SU-DHL-6 (cell line): ENCODE measurements around the gene MADD.
"Not testable (repeated sequence)": the region's sequence is repeated elsewhere in the genome, so short reads cannot be mapped to it uniquely, and the experiment has no call there.

ENCODE experiments used
- H2AFZ ChIP-seq: fragments of 200-600 bp; sonication (generic); 2 replicates; pipeline ENCODE4 v1.6.1; 2014; ENCODE audit warnings: low read depth, mild to moderate bottlenecking, moderate library complexity, mixed read lengths, antibody characterized with exemption, low read length; ENCODE audit not compliant: severe bottlenecking
- H3F3A ChIP-seq: fragments of 200-600 bp; shearing (Covaris generic); 2 replicates; pipeline ENCODE4 v1.6.0; 2016; ENCODE audit warnings: antibody characterized with exemption, mild to moderate bottlenecking; ENCODE audit not compliant: insufficient read depth
- H3K27ac ChIP-seq: fragments of 200-600 bp; sonication (generic); 2 replicates; pipeline ENCODE4 v1.5.1; 2016; ENCODE audit warnings: low read depth, mild to moderate bottlenecking, low read length, moderate library complexity, mixed read lengths
- H3K27me3 ChIP-seq: fragments of 200-600 bp; sonication (generic), shearing (Covaris generic); 2 replicates; pipeline ENCODE4 v1.6.0; 2014; ENCODE audit warnings: mild to moderate bottlenecking, low read length
- H3K36me3 ChIP-seq: fragments of 200-600 bp; sonication (generic); 2 replicates; pipeline ENCODE4 v1.6.1; 2014; ENCODE audit warnings: mild to moderate bottlenecking, low read length, mixed read lengths
- H3K4me2 ChIP-seq: fragments of 300-600, 200-600 bp; shearing (Covaris generic), sonication (generic); 2 replicates; pipeline ENCODE4 v1.6.0; 2014; ENCODE audit warnings: low read length, low read depth, mild to moderate bottlenecking; ENCODE audit not compliant: poor library complexity, severe bottlenecking
- H3K4me3 ChIP-seq: fragments of 200-600 bp; sonication (generic); 2 replicates; pipeline ENCODE4 v1.5.1; 2014; ENCODE audit warnings: antibody characterized with exemption, low read length, mild to moderate bottlenecking, mixed read lengths; ENCODE audit not compliant: insufficient read depth, poor library complexity, severe bottlenecking
- H3K79me2 ChIP-seq: fragments of 200-600 bp; sonication (generic); 2 replicates; pipeline ENCODE4 v1.6.1; 2014; ENCODE audit warnings: mild to moderate bottlenecking, low read length, moderate library complexity; ENCODE audit not compliant: insufficient read depth
- H3K9ac ChIP-seq: fragments of 200-600 bp; sonication (generic); 2 replicates; pipeline ENCODE4 v1.7.0; 2014; ENCODE audit warnings: mild to moderate bottlenecking, low read length
- H3K9me2 ChIP-seq: fragments of 200-600 bp; sonication (generic); replicated peaks from 2 replicates; pipeline ENCODE4 v1.6.1; 2014; ENCODE audit warnings: low read length; ENCODE audit not compliant: insufficient read depth
- H3K9me3 ChIP-seq: fragments of 200-600 bp; sonication (generic); 2 replicates; pipeline ENCODE4 v1.6.1; 2014; ENCODE audit warnings: low read length, mixed read lengths; ENCODE audit not compliant: insufficient read depth
- H4K20me1 ChIP-seq: fragments of 200-600 bp; sonication (generic); 2 replicates; pipeline ENCODE4 v1.6.1; 2014; ENCODE audit warnings: low read depth, mild to moderate bottlenecking, antibody characterized with exemption, low read length, moderate library complexity, mixed read lengths
- EZH2phosphoT487 ChIP-seq: fragments of 200-600 bp; sonication (generic), shearing (Covaris generic); conservative IDR thresholded peaks from 2 replicates; pipeline ENCODE4 v1.6.1; 2018; ENCODE audit warnings: mild to moderate bottlenecking, antibody characterized with exemption, low read length, moderate library complexity, mixed read lengths
- TF ChIP-seq, protein P1 (sequence below): fragments of 200-600 bp; sonication (generic); IDR thresholded peaks from one replicate; pipeline ENCODE4 v1.5.1; 2017; ENCODE audit warnings: antibody characterized with exemption, mild to moderate bottlenecking, low read length, moderate library complexity; ENCODE audit not compliant: insufficient read depth, poor library complexity, severe bottlenecking

Gene MADD

DNA sequence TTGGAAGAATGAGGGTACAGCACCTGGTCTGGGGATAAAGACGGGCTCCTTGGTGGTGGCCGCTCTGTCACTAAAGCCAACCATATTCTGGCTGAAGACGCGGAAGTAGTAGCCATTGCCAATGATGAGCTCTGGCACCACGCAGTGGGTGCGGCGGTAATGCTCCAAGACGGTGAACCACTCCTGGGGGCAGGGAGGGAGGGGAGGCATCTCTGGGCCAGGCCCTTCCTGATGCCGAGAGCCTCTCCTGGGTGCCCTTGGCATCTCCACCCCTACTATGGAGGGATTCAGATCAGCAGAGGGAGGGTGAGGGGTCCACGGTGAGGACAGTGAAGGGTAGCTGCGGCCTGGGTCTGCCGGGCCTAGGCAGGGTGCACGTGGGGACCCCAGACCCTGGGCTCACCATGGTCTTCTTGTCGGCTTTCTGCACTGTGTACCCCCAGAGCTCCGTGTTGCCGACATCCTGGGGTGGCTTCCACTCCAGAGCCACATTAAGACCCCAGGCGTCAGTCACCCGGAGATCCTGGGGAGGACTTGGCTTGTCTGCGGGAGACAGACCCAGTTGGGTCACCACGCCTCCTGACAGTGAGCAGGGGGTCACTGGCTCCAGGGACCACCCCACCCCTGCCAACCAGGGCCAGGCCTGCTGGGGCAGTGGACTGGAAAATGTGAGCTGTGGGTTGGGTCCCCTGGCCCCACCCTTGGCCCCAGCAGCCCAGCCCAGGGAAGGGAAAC lies 63.0 kb downstream of the MADD start:
- no peaks in the 10 kb centered on the region for H3F3A ChIP-seq
- no peaks in the 10 kb centered on the region for H3K9me2 ChIP-seq
- H3K36me3 ChIP-seq: no peaks in the 10 kb centered on the region
- no peaks in the 10 kb centered on the region for H4K20me1 ChIP-seq
- H3K9me3 ChIP-seq: no peaks in the 10 kb centered on the region
- no peak overlapping the region for H3K4me2 ChIP-seq
- TF ChIP-seq, protein P1, sequence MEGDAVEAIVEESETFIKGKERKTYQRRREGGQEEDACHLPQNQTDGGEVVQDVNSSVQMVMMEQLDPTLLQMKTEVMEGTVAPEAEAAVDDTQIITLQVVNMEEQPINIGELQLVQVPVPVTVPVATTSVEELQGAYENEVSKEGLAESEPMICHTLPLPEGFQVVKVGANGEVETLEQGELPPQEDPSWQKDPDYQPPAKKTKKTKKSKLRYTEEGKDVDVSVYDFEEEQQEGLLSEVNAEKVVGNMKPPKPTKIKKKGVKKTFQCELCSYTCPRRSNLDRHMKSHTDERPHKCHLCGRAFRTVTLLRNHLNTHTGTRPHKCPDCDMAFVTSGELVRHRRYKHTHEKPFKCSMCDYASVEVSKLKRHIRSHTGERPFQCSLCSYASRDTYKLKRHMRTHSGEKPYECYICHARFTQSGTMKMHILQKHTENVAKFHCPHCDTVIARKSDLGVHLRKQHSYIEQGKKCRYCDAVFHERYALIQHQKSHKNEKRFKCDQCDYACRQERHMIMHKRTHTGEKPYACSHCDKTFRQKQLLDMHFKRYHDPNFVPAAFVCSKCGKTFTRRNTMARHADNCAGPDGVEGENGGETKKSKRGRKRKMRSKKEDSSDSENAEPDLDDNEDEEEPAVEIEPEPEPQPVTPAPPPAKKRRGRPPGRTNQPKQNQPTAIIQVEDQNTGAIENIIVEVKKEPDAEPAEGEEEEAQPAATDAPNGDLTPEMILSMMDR: no peak
- no peak for TF ChIP-seq EZH2phosphoT487
- H3K27me3 ChIP-seq: no peaks in the 10 kb centered on the region
- no peak overlapping the region for H3K9ac ChIP-seq
- no peak overlapping the region for H3K4me3 ChIP-seq
- no peaks in the 10 kb centered on the region for H3K79me2 ChIP-seq
- H2AFZ ChIP-seq: no peak overlapping the region
- H3K27ac ChIP-seq: no peak overlapping the region

DNA sequence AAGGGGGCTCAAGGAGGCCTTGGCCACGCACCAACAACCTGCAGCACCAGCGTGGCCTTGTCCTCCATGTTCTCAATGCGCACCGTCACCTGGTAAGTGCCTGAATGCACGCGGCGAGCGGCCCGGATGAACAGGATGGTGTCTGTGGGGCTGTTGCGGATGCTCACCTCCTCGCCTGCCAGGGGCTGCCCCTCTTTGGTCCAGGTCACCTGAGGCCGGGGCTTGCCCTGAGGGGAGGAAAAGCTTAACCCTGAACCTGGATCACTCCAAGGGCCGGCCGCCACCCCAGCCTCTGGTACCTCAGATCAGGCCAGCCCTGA lies 63.6 kb downstream of the MADD start:
- no peak overlapping the region for H3K27ac ChIP-seq
- no peaks in the 10 kb centered on the region for H3K9me3 ChIP-seq
- no peak overlapping the region for H3K4me2 ChIP-seq
- no peak overlapping the region for H3K4me3 ChIP-seq
- no peaks in the 10 kb centered on the region for H3F3A ChIP-seq
- TF ChIP-seq EZH2phosphoT487: no peak
- TF ChIP-seq, protein P1: no peak
- no peaks in the 10 kb centered on the region for H3K79me2 ChIP-seq
- no peaks in the 10 kb centered on the region for H3K27me3 ChIP-seq
- H3K9me2 ChIP-seq: no peaks in the 10 kb centered on the region
- H3K36me3 ChIP-seq: no peaks in the 10 kb centered on the region
- no peak overlapping the region for H3K9ac ChIP-seq
- H4K20me1 ChIP-seq: no peaks in the 10 kb centered on the region
- H2AFZ ChIP-seq: no peak overlapping the region

DNA sequence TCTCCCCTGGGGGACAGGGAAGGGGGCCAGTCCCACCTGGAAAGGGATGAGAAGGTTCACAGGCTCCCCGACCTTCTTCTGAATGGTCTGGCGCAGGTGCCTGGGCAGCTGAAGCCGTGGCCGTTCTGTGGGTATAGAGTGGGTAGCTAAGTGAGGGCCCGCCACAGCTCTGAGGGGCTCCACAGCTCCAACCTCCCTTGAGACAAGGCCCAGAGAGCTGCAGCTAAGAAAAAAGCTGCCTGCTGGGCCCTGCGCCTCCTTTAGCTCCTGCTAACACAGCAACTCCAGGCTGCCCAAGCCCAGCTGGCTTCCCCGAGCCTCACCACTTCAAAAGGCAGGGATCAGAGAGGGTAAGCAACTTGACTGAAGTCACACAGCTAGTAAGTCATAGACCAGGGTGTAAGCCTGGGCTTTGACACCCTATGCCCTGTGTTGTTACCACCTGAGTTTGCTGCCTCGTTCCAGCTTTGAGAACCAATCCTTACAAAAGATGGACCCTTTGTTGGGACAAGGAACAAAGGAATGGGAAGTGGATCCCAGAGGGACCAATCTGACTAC lies 64.0 kb downstream of the MADD start:
- Histone ChIP-seq H3K4me2 (no peak overlapping the region), H3K27me3 (no peaks in the 10 kb centered on the region), H3F3A (no peaks in the 10 kb centered on the region), H3K79me2 (no peaks in the 10 kb centered on the region), H3K4me3 (no peak overlapping the region), H2AFZ (no peak overlapping the region), H3K9ac (no peak overlapping the region), H3K9me3 (no peaks in the 10 kb centered on the region), H4K20me1 (no peaks in the 10 kb centered on the region), H3K9me2 (no peaks in the 10 kb centered on the region), H3K36me3 (no peaks in the 10 kb centered on the region), H3K27ac (no peak overlapping the region)
- TF ChIP-seq, protein P1: no peak
- no peak for TF ChIP-seq EZH2phosphoT487

DNA sequence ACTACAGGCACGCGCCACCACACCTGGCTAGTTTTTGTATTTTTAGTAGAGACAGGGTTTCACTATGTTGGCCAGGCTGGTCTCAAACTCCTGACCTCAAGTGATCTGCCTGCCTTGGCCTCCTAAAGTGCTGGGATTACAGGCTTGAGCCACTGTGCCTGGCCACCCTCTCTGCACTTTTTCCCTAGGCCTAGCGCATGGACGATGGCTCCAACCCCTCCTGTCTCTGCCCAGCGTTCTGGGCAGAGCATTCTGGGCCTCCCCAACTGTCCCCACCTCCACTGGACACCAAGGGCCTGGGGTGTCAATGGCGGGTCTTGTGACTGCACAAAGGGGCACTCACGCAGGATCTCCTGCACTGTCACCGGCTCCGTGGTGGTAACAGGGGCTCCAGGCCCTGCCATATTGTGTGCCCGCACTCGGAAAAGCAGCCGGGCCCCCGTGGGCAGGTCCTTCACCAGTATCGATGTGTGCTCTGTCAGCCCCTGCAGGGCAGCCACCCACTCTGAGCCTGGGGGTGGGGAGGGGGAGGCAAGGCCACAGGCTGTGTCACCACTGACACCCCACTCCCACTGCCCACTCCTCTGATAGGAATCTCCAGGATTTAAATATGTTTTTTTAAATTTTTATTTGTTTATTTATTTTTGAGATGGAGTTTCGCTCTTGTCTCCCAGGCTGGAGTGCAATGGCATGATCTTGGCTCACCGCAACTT lies 64.9 kb downstream of the MADD start:
- H2AFZ ChIP-seq, H3K4me3 ChIP-seq, H3K27me3 ChIP-seq, H4K20me1 ChIP-seq, H3K36me3 ChIP-seq, H3K4me2 ChIP-seq, H3K9me3 ChIP-seq, H3K9me2 ChIP-seq, H3K79me2 ChIP-seq, H3K27ac ChIP-seq, H3K9ac ChIP-seq, H3F3A ChIP-seq: not testable (repeated sequence)
